Calu3 (cell line): ENCODE data around the gene STX17. TPM values are rescaled to one million over a fixed set of nuclear protein-coding genes. Genes with fewer than 3 reads are reported as not detected.

Experiments
- BruUV-seq: library from RNA; stranded (reverse); fragments of 400-500 nt; replicated peaks from 2 replicates; lab custom pipeline; 2021; lab: Mats Ljungman, UMichigan
- CTCF ChIA-PET: fragments of 300-600 bp; sonication (Branson Sonifier 250); formaldehyde crosslinking; loops from one replicate; lab custom pipeline; 2022; ENCODE audit warnings: antibody characterized with exemption; lab: Charles Lee
- DNase-seq: peaks from one replicate; pipeline ENCODE4 v3.0.0; 2022
- H3K27ac Mint-ChIP-seq: one replicate; pipeline ENCODE4 v1.8.0; 2022; ENCODE audit warnings: mixed read lengths; ENCODE audit not compliant: unreplicated experiment
- H3K27me3 Mint-ChIP-seq: one replicate; pipeline ENCODE4 v1.8.0; 2022; ENCODE audit warnings: mixed read lengths; ENCODE audit not compliant: unreplicated experiment
- H3K36me3 Mint-ChIP-seq: one replicate; pipeline ENCODE4 v1.8.0; 2022; ENCODE audit warnings: mild to moderate bottlenecking, moderate library complexity, mixed read lengths; ENCODE audit not compliant: insufficient read depth, unreplicated experiment
- H3K4me1 Mint-ChIP-seq: one replicate; pipeline ENCODE4 v1.8.0; 2022; ENCODE audit warnings: mild to moderate bottlenecking, low read depth, mixed read lengths; ENCODE audit not compliant: unreplicated experiment
- H3K4me3 Mint-ChIP-seq: one replicate; pipeline ENCODE4 v1.8.0; 2022; ENCODE audit warnings: mild to moderate bottlenecking, low read depth, moderate library complexity, mixed read lengths; ENCODE audit not compliant: unreplicated experiment
- H3K9me3 Mint-ChIP-seq: one replicate; pipeline ENCODE4 v1.8.0; 2022; ENCODE audit warnings: low read depth, mixed read lengths; ENCODE audit not compliant: unreplicated experiment
- intact Hi-C: fragments of 100-400 bp; cut with micrococcal nuclease; formaldehyde crosslinking; loops from one replicate; pipeline ENCODE4 v1.10.0; 2022; ENCODE audit not compliant: unreplicated experiment
- total RNA-seq: library from RNA; stranded (reverse); gene quantifications from 2 replicates; pipeline ENCODE4 v1.2.3, GENCODE V29; 2022
- TF ChIP-seq, protein P1 (sequence below): fragments of 200-600 bp; IDR thresholded peaks from one replicate; pipeline ENCODE4 v1.8.0; 2022; ENCODE audit warnings: antibody characterized with exemption; ENCODE audit not compliant: unreplicated experiment

The STX17 gene
- total RNA-seq, 1 experiment from 2014 or later, result 21.5 TPM

DNA sequence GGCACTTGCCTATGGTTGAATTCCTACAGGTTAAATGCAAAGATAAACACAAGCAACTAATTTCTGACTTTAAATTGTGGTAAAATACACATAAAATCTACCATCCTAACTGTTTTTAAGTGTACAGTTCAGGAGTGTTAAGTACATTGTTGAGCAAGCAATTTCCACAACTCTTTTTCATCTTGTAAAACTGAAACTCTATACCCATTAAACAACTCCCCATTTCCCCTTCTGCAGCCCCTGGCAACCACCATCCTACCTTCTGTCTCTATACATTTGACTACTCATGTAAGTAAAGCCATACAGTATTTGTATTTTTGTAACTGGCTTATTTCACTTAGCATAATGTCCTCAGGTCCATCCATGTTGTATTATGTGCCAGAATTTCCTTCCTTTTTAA is 38.5 kb upstream of the STX17 start:
- intact Hi-C loops, result no loop called here
- DNase-seq, result no peak
- no peaks in the 10 kb centered on the region for H3K4me1 Mint-ChIP-seq
- no TSS peak for BruUV-seq
- H3K36me3 Mint-ChIP-seq, result no peaks in the 10 kb centered on the region
- no peaks in the 10 kb centered on the region for H3K27me3 Mint-ChIP-seq
- no peak overlapping the region for H3K4me3 Mint-ChIP-seq
- CTCF ChIA-PET, result no interaction called here
- TF ChIP-seq, protein P1, sequence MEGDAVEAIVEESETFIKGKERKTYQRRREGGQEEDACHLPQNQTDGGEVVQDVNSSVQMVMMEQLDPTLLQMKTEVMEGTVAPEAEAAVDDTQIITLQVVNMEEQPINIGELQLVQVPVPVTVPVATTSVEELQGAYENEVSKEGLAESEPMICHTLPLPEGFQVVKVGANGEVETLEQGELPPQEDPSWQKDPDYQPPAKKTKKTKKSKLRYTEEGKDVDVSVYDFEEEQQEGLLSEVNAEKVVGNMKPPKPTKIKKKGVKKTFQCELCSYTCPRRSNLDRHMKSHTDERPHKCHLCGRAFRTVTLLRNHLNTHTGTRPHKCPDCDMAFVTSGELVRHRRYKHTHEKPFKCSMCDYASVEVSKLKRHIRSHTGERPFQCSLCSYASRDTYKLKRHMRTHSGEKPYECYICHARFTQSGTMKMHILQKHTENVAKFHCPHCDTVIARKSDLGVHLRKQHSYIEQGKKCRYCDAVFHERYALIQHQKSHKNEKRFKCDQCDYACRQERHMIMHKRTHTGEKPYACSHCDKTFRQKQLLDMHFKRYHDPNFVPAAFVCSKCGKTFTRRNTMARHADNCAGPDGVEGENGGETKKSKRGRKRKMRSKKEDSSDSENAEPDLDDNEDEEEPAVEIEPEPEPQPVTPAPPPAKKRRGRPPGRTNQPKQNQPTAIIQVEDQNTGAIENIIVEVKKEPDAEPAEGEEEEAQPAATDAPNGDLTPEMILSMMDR, result no peak
- H3K9me3 Mint-ChIP-seq, result no peaks in the 10 kb centered on the region
- H3K27ac Mint-ChIP-seq, result no peak overlapping the region

DNA sequence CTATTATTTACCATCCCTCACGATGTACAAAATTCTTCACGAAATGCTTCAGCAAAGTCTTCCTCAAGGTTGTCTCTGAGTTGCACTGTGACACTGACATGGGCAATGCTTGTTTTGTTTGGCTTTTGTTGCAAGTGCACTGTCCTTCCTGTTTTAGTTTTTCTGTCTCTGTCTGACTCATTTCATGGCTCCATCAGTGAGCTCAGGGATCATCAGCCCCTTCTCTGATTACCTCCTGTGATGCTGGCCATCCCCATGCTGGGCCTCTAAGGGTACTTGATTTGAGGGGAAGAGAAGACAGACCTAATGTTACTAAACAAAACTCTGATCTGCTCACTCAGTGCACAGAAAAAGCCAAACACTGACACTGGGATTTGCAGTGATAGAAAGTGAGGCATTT is 37.6 kb upstream of the STX17 start:
- Mint-ChIP-seq H3K4me1 (no peaks in the 10 kb centered on the region), H3K36me3 (no peaks in the 10 kb centered on the region), H3K27ac (no peak overlapping the region), H3K4me3 (no peak overlapping the region), H3K27me3 (no peaks in the 10 kb centered on the region), H3K9me3 (no peaks in the 10 kb centered on the region)
- no TSS peak for BruUV-seq
- no peak for DNase-seq
- CTCF ChIA-PET, result no interaction called here
- TF ChIP-seq, protein P1, result no peak
- intact Hi-C loops, result no loop called here

DNA sequence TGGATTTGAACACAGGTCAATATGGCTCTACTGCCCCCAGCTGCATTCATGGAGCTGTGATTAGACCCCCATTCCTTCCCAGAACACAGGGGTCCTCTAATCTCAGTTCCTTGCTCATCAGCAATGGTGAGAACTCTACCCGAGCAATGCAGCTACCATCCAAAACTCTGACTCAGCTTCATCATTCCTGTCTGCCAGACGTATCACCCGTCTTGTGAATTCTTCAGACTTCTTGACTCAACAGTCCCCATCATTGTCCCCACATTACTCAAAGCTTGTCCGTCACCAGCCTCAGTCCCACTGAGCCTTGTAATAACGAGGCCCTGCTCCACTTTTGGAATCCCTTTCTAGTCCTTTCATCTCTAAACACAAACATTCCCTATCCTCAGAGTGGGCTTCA is 36.3 kb upstream of the STX17 start:
- intact Hi-C loops, result no loop called here
- H3K27ac Mint-ChIP-seq, result no peak overlapping the region
- no peak for DNase-seq
- BruUV-seq, result no TSS peak
- H3K27me3 Mint-ChIP-seq, result no peaks in the 10 kb centered on the region
- no peaks in the 10 kb centered on the region for H3K4me1 Mint-ChIP-seq
- CTCF ChIA-PET, result interaction anchor here (0.6 kb wide), 1 partner anchor 28 kb away, joined by 3 read pairs; no protein-coding TSS in a partner anchor
- H3K36me3 Mint-ChIP-seq, result no peaks in the 10 kb centered on the region
- TF ChIP-seq, protein P1, result no peak
- H3K4me3 Mint-ChIP-seq, result no peak overlapping the region
- no peaks in the 10 kb centered on the region for H3K9me3 Mint-ChIP-seq

DNA sequence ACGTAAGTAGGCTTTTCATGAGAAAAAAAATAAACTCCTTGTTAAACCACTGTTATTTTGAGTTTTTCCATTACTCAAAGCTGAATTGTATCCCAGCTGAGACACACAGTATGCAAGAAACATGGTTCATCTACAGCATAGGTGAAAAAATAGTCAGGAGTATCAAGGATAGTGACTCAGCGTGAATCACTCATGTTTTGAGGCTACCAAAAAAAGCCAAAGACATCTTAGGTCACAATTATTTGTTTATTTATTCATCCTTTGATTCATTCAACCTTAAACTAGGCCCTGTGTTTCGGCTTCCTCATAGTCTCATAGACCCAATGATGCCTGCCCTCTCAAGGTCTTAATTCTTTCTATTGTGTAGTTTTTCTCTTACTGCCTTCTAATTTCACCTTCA is 32.9 kb upstream of the STX17 start:
- TF ChIP-seq, protein P1, result no peak
- no peaks in the 10 kb centered on the region for H3K9me3 Mint-ChIP-seq
- DNase-seq, result no peak
- no peaks in the 10 kb centered on the region for H3K4me1 Mint-ChIP-seq
- no peaks in the 10 kb centered on the region for H3K36me3 Mint-ChIP-seq
- no TSS peak for BruUV-seq
- CTCF ChIA-PET, result no interaction called here
- intact Hi-C loops, result no loop called here
- no peak overlapping the region for H3K4me3 Mint-ChIP-seq
- H3K27me3 Mint-ChIP-seq, result no peaks in the 10 kb centered on the region
- no peak overlapping the region for H3K27ac Mint-ChIP-seq
